ENCODE data around the gene MRNIP.
"Not testable (repeated sequence)": the region's sequence is repeated elsewhere in the genome, so short reads cannot be mapped to it uniquely, and the experiment has no call there.

MRNIP gene

GRCh38 chr5:179836225-179837019 is 22.2 kb downstream of the MRNIP start:
- no peaks in the 10 kb centered on the region for H3K27me3 Mint-ChIP-seq (ENCODE audit: low read depth, poor library complexity)
- H3K4me3 Mint-ChIP-seq, result no peak overlapping the region
- peaks cover 17% of the 10 kb centered on the region for H3K9me3 Mint-ChIP-seq
- H3K36me3 Mint-ChIP-seq (ENCODE audit: low read depth), result peaks cover 88% of the 10 kb centered on the region
- TF ChIP-seq, protein P1, sequence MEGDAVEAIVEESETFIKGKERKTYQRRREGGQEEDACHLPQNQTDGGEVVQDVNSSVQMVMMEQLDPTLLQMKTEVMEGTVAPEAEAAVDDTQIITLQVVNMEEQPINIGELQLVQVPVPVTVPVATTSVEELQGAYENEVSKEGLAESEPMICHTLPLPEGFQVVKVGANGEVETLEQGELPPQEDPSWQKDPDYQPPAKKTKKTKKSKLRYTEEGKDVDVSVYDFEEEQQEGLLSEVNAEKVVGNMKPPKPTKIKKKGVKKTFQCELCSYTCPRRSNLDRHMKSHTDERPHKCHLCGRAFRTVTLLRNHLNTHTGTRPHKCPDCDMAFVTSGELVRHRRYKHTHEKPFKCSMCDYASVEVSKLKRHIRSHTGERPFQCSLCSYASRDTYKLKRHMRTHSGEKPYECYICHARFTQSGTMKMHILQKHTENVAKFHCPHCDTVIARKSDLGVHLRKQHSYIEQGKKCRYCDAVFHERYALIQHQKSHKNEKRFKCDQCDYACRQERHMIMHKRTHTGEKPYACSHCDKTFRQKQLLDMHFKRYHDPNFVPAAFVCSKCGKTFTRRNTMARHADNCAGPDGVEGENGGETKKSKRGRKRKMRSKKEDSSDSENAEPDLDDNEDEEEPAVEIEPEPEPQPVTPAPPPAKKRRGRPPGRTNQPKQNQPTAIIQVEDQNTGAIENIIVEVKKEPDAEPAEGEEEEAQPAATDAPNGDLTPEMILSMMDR (IDR thresholded peaks at IDR 0.05), result no peak
- no peak for DNase-seq
- H3K4me1 Mint-ChIP-seq, result no peaks in the 10 kb centered on the region
- peak overlapping the region; percentile 68 for H3K27ac Mint-ChIP-seq

- DNase-seq, result not testable (repeated sequence)
Measured at GRCh38 chr5:179834871-179835270, 23.7 kb downstream of the MRNIP start.

DNA sequence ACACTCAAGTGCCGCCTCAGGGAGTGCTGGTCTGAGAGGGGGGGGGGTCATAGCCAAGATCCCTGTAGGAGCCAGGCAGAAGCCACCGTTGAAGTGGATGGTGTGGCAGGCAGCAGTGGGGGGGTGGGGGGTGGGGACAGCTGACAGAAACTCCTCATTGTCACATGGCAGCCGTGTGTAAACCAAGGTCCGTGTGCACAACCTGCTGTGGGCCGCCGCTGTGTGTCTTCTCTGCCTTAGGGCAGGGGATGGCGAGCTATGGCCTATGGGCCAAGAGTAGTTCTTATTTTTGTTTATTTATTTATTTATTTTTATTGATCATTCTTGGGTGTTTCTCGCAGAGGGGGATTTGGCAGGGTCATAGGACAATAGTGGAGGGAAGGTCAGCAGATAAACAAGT is 24.5 kb downstream of the MRNIP start:
- TF ChIP-seq, protein P1 (IDR thresholded peaks at IDR 0.05), result no peak
- Mint-ChIP-seq H3K36me3 (ENCODE audit: low read depth) (peaks cover 93% of the 10 kb centered on the region), H3K27me3 (ENCODE audit: low read depth, poor library complexity) (no peaks in the 10 kb centered on the region), H3K9me3 (peaks cover 33% of the 10 kb centered on the region), H3K27ac (no peak overlapping the region), H3K4me3 (no peak overlapping the region), H3K4me1 (peaks cover 9% of the 10 kb centered on the region)
- no peak for DNase-seq

More at GRCh38 chr5:179834871-179835270, 23.7 kb downstream of the MRNIP start:
- peaks cover 91% of the 10 kb centered on the region for H3K36me3 Mint-ChIP-seq (ENCODE audit: low read depth)
- not testable (repeated sequence) for H3K4me1 Mint-ChIP-seq; H3K4me3 Mint-ChIP-seq; H3K27me3 Mint-ChIP-seq (ENCODE audit: low read depth, poor library complexity); H3K27ac Mint-ChIP-seq
- H3K9me3 Mint-ChIP-seq, result peaks cover 27% of the 10 kb centered on the region

DNA sequence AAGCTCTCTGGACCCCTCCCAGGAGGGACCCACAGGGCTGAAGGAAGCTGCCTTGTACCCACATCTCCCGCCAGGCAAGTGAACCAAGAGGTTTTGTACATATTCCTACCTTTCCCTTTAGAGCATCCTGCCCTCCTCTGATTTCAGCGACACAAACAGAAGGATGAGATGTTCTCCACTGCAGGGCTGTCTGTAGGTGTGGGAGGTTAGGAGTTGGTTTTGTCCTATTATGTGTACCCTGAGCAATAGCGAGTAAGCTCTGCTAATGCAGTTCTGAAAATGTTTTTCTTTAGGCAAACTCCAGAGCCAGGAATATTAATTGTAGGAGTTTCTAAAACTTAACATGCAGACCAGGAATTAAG is 24.9 kb downstream of the MRNIP start:
- no peaks in the 10 kb centered on the region for H3K27me3 Mint-ChIP-seq (ENCODE audit: low read depth, poor library complexity)
- peaks cover 12% of the 10 kb centered on the region for H3K4me1 Mint-ChIP-seq
- H3K4me3 Mint-ChIP-seq, result no peak overlapping the region
- peaks cover 93% of the 10 kb centered on the region for H3K36me3 Mint-ChIP-seq (ENCODE audit: low read depth)
- peaks cover 33% of the 10 kb centered on the region for H3K9me3 Mint-ChIP-seq
- DNase-seq, result no peak
- H3K27ac Mint-ChIP-seq, result no peak overlapping the region
- TF ChIP-seq, protein P1 (IDR thresholded peaks at IDR 0.05), result no peak

DNA sequence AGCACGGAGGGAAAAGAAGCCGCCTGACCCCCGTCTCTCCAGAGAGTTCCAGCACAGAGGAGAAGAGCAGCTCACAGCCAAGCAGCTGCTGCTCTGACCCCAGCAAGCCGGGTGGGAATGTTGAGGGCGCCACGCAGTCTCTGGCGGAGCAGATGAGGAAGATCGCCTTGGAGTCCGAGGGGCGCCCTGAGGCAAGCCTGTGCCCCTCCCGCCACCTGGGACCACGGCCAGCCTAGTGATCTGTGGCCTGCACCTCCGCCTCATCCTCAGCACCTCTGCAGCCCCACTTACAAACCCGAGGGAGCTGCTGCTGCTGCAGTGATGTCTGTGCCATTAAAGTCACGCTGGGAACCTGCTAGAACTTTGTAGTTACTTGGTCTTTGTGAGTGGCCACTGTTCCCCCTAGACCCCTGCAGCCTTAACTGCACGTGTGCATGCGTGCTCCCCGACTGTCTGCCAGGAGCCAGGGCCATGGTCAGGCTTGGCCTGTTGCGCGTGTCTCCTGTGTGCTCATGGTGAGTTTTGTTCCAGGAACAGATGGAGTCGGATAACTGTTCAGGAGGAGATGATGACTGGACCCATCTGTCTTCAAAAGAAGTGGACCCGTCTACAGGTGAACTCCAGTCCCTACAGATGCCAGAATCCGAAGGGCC is 25.4 kb downstream of the MRNIP start:
- Mint-ChIP-seq H3K27me3 (ENCODE audit: low read depth, poor library complexity) (no peaks in the 10 kb centered on the region), H3K4me1 (peaks cover 15% of the 10 kb centered on the region), H3K36me3 (ENCODE audit: low read depth) (peaks cover 93% of the 10 kb centered on the region), H3K27ac (no peak overlapping the region), H3K4me3 (no peak overlapping the region), H3K9me3 (peaks cover 33% of the 10 kb centered on the region)
- TF ChIP-seq, protein P1 (IDR thresholded peaks at IDR 0.05), result no peak
- DNase-seq, result no peak

DNA sequence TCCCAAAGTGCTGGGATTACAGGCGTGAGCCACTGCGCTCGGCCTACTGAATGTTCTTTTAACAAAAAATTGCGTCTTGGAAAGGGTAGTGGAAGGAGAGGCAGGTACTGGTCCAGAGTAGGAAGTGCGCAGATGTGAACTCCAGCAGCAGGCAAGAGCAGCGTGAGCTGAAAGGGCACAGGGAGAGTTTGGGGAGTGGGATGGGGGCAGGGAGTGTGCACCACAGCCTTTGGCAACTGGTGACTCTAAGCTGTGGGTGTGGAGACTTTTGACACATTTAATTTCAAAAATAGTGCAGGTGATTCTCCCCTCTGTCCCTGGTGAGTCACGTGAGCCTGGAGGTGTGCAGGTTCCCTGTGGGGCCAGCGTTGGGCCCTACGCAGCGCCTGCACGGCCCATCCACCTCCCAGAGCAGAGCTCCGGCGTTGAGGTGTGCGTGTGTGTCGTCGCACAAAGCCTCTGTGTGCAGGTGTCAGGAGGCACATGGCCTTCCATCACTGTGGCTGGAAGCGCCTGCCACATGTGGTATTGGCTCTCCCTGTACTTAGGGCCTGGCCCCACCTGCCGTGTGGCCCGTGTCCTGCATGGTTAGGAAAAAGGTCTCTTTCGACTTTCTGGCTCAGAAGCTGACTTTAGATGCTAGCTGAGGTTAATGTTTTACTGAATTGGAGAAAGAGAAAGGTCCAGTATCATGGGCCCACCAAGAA is 26.4 kb downstream of the MRNIP start:
- Mint-ChIP-seq H3K9me3 (peaks cover 33% of the 10 kb centered on the region), H3K36me3 (ENCODE audit: low read depth) (peaks cover 93% of the 10 kb centered on the region), H3K4me1 (peaks cover 15% of the 10 kb centered on the region), H3K27ac (peak overlapping the region; percentile 87), H3K4me3 (no peak overlapping the region), H3K27me3 (ENCODE audit: low read depth, poor library complexity) (no peaks in the 10 kb centered on the region)
- TF ChIP-seq, protein P1 (IDR thresholded peaks at IDR 0.05), result no peak
- DNase-seq, result no peak
